HL-60/S4 (cell line): ENCODE results near the gene PIK3IP1.

Experiments
- in situ Hi-C: fragments of 300-500 bp; cut with MboI; formaldehyde crosslinking; loops from 2 replicates; pipeline ENCODE4 v1.14.3; 2022; ENCODE audit warnings: low sequenced_read_pairs

The PIK3IP1 gene

DNA sequence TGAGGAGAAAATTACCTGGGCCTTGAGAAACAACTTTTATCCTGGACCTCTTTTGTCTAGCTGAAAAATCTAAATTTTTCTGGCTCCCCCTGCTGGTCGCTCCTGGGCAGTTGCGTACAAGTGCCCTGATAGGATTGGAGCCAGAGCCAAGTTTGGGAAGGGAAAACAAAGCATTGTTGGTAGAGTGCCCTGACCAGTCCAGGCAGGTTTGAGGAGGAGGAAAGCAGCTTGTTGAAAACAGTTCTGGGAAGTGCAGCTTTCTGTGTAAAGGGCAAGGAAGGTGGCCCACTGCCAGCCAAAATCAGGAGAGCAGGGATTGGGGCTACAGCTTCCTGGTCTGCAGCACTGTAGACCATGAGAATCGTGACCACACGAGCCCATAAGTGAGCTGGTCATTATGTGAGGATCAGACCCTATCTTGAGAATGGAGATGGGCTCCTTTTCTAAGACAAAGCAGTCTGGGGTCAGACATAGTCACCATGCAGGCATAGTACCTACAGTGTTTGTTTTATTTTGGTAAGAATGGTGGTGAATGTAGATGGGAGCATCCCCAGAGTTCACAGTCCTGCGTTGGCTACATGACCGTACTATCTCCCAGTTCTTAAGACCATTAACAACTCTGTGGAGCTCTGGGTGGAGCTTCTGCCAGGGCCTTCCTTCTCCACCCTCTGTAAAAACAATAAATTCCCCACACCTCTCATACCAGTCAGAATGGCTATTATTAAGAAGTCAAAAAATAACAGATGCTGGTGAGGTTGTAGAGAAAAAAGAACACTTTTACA lies 21.3 kb upstream of the PIK3IP1 start:
- in situ Hi-C loops: no loop called here

DNA sequence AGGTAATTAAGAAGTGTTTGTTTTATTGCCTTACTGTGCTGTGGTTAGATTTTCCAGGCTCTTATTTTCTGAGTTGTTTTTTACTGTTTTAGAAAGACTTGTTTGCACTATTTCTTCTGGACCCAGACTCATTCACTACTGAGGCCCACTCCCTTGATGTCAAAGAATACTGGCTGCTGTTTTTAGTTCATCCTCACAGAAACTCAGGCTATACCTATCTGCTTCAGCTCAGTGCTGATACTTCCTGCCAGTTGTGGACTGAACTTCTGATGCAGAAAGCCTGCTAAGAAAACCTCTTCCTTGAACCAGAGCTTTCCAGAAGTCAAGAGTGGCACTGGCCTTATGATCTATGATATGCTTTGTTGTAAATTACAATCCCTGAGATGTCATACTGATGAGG lies 15.9 kb upstream of the PIK3IP1 start:
- in situ Hi-C loops: no loop called here

DNA sequence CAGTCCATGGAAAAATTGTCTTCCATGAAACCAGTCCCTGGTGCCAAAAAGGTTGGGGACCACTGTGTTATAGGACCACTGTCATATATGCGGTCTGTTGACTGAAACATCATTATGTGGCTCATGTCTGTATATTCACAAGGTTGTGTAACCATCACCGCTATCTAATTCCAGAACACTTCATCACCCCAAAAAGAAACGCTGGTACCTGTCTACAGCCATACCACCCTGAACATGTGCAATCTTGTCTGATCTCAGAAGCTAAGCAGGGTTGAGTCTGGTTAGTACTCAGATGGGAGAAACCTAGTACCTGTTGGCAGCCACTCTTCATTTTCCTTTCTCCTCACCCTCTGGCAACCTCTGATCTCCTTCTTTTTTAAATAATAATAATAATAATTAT lies 12.9 kb upstream of the PIK3IP1 start:
- in situ Hi-C loops: no loop called here

- in situ Hi-C loops: no loop called here
These were observed 10.2 kb upstream of the PIK3IP1 start for GRCh38 chr22:31302537-31302936.

DNA sequence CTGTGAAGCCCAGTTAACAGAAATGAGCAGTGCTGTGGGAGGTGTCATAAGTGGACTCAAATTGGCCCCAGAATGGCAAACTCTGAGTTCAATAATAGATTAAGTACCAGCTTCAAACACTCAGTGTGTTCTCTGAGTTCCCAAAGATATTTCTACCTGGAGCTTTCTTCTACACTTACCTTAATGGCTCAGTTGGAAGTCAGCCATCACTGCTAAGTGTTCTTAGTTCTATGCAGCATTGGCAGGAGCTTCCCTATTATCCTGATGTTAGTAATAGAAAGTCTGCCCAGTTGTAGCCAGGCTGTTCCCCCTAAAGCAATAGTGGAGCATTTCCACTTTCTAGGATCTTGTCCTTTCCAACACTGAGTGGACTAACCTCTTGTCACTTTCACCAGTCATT lies 9.7 kb upstream of the PIK3IP1 start:
- in situ Hi-C loops: no loop called here

- in situ Hi-C loops: no loop called here
These were observed 8.6 kb upstream of the PIK3IP1 start for GRCh38 chr22:31300896-31301295.

GRCh38 chr22:31295831-31296657 lies 3.8 kb upstream of the PIK3IP1 start:
- in situ Hi-C loops: no loop called here

DNA sequence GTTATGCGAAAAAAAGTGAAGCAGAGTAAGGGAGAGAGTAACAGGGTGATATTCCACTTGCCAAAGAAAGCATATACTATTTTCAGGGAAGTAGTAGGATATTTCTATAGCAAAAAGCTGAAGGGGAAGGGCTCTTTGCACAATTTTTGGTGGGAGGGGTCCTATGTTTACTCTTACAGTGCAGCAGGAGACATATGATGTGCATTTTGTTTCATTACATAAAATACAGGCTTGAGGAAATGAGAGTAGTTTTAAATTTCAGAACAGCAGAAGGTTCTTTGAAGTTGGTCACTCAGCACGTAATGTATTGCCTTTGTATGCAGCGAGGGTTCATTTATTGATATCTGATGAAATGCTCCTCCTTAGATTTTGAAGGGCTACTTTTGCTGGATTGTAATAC lies 3.1 kb upstream of the PIK3IP1 start:
- in situ Hi-C loops: no loop called here

DNA sequence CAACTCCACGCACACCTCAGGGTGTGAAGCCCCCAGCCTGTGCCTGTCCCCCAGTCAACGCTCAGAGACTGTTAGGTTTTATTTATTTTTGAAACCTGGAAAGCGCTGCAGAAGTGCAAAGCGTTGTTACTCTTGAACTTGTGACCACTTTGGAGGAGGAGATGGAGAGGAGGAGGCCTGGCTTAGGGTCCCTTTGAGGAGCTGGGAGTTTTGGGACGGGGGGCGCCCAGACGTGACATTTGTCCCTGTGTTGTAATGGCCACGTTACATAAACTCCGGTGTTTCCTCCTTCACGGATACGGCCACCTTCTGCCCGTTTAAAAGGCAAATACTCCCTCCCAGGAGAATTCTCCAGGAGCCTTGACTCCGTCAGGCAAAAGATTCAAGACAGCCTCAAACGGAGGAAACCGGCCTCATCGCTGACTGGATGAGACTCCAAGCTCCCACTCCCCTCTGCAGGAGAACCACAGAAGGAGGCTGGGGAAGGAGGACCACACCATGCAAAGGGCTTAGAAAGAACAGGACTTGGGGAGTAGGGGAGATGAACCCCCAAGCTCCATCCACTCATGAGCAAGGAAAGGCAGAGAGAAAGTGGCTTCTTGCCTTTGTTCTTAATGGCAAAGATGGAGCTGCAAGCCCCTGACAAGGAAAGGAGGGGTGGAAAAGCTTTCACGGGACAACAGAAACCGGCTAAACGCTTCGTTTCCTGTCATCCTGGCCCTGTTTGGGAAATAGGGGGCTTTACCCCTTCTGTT lies 630 bp downstream of the PIK3IP1 start:
- in situ Hi-C loops: no loop called here

GRCh38 chr22:31290494-31291471 lies 1.5 kb downstream of the PIK3IP1 start:
- in situ Hi-C loops: no loop called here

- in situ Hi-C loops: no loop called here
These were observed 2.9 kb downstream of the PIK3IP1 start for GRCh38 chr22:31289344-31289743.

DNA sequence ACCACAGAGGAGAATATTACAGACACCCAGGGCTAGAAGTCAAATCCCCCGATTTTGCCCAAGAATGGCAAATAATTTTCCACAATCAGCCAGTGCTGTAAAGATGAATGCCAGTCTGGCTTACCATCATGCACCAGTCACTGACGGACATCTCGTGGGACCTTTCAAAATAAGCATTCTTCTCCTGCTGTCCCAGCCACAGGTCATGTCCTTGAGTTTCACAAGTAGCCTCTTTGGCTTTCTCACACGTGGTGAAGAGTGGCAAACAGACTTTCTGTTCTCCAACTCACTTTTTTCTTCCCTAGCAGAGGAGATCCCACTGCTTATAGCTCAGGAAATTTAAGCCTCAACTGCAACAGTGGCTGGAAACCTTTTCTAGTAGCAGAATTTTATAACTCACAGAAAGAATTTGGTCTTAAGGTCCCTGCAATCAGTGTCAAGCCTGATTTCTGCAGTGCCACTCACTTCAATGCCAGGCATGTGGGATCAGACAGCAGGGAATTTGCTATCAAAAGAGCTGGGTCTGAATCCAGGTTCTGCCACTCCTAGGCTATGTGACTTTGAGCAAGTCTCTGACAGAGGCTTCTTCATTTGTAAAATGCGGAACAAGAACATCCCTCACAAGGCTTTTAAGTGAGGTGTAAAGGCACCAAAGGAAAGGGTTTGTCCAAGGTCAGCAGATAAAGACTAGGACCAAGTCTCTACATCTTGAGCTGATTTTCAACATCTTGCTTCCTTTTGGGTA lies 3.6 kb downstream of the PIK3IP1 start:
- in situ Hi-C loops: no loop called here

DNA sequence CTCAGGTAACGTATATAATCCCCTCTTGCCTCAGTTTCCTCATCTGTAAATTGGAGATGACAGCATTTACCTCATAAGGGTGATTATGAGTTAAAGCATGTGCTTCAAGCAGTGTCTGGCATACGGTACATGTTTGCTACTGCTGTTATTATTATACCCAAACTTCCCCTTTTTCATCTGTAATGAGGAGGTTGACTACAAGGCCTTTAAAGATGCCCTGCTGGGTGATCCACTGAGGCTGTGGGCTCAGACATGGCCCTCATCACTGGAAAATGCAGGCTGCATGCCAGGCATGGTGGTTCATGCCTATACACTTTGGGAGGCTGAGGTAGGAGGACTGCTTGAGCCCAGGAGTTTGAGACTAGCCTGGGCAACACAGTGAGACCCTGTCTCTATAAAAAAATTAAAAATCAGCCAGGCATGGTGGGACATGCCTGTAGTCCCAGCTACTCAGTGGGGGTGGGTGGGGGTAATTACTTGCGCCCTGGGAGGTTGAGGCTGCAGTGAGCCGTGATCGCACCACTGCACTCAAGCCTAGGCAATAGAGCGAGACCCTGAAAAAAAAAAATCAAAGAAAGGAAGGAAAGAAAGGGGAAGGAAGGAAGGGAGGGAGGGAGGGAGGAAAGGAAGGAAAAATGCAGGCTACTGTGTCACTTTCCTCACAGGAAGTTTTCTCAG lies 4.3 kb downstream of the PIK3IP1 start:
- in situ Hi-C loops: no loop called here

- in situ Hi-C loops: no loop called here
These were observed 5.7 kb downstream of the PIK3IP1 start for GRCh38 chr22:31286360-31287255.

DNA sequence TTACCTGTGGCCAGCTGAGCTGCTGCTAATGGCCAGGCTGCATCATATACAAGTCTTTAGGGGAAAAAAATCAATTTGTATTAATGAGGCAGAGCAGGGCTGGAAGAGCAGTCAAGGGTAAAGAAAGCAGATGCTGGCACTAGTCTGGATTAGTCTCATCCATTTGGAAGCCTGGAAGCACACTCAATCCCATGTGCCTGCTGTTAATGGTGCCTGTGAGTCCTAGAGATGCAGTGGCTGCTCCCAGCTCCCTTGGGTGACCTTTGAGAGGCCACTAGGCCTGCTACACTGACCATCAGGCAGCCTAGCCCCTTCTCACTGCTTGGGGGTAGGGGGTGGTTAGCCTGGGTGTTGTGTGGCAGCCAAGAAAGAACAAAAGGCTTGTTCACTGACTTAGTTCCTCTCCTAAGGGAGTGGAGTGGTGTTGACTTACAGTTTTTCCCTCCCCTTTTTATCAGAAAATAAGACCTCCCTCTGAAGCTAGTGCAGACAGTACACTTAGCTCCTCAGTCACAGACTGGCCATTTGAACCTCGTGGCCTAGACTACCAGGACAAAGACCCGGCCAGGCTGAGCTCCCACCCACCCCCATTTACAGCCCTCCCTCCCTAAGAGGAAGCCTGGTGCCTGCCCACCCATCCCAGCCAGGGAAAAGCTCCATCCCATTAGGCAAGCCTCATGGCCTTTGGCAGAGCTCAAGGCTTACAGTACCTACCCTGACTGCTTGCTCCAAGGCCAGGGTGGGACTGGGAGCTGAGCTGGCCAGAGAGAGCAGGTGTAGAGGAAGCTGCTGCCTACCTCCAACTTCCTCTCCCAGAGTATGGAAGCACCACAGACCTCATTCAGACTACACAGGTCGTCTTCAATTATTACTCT lies 7.8 kb downstream of the PIK3IP1 start:
- in situ Hi-C loops: no loop called here

DNA sequence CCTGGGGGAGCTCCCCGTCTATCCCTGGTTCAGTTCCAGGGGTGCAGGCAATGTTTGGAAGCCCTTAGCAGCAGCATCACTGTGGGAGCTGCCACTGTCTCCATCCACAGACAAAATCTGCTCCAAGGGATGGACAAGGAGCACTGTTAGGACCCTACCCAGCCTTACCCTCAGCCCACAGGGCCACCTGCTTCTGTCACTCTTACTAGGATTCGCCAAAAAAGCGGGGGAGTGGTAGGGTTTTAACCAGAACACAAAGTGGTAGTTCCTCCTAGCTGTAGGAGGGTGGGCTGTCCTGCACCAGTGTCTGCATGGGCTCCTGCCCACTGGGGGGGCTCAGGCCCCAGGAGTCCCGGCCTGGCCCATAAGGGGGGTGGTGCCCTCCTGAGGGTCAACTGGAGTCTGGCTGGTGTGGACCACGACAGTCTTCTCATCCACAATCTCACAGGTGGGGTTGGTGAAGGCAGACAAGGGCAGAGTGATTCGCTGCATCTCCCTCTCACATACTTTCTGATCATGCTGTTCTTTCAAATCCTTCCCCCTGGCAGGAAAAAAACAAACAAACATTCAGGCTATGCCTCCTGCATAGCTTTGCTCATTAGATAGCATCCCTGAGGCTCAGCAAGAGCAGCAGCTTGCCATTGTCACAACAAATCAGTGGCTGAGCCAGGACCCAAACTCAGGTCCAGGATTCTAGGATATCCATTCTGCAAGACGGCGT lies 9.4 kb downstream of the PIK3IP1 start:
- in situ Hi-C loops: no loop called here

- in situ Hi-C loops: no loop called here
These were observed 10.6 kb downstream of the PIK3IP1 start for GRCh38 chr22:31281733-31282132.
